HG02840 (cell line): ENCODE data around the gene GPD1.

Experiments
- ATAC-seq: cut with Tn5 transposase; IDR thresholded peaks from one replicate; pipeline ENCODE4 v1.9.1; 2021; ENCODE audit warnings: mild to moderate bottlenecking, moderate library complexity, moderate number of reproducible peaks; ENCODE audit not compliant: unreplicated experiment, low FRiP score

The GPD1 gene

GRCh38 chr12:50103767-50104321 is at the start of gene GPD1:
GPD1 (plus strand) TSS chr12:50104008; CDS start chr12:50104051, 43 bp downstream.
- no peak for ATAC-seq

GRCh38 chr12:50055831-50056638 is 47.8 kb upstream of the GPD1 start:
- no peak for ATAC-seq

GRCh38 chr12:50056639-50056976 is 47.2 kb upstream of the GPD1 start:
- no peak for ATAC-seq

- ATAC-seq: no peak
Observed at GRCh38 chr12:50057000-50057841, 46.6 kb upstream of the GPD1 start, which contains the start of gene ASIC1. ASIC1 (plus strand) TSS chr12:50057596; CDS start chr12:50058767, 1,171 bp downstream.

GRCh38 chr12:50057896-50058670 is 45.7 kb upstream of the GPD1 start:
- ATAC-seq: no peak

GRCh38 chr12:50058743-50059312 is 45.0 kb upstream of the GPD1 start:
- no peak for ATAC-seq

GRCh38 chr12:50059440-50060119 is 44.2 kb upstream of the GPD1 start:
- no peak for ATAC-seq

- ATAC-seq: no peak
Observed at GRCh38 chr12:50060120-50060468, 43.7 kb upstream of the GPD1 start.

GRCh38 chr12:50061171-50061570 is 42.6 kb upstream of the GPD1 start:
- no peak for ATAC-seq

GRCh38 chr12:50061946-50062686 is 41.7 kb upstream of the GPD1 start:
- no peak for ATAC-seq

GRCh38 chr12:50062728-50063460 is 40.9 kb upstream of the GPD1 start:
- no peak for ATAC-seq

GRCh38 chr12:50065726-50066310 is 38.0 kb upstream of the GPD1 start:
- no peak for ATAC-seq

GRCh38 chr12:50066402-50066801 is 37.4 kb upstream of the GPD1 start:
- ATAC-seq: no peak

GRCh38 chr12:50069069-50069468 is 34.7 kb upstream of the GPD1 start:
- ATAC-seq: no peak

- ATAC-seq: no peak
Observed at GRCh38 chr12:50069539-50069938, 34.3 kb upstream of the GPD1 start.

- ATAC-seq: no peak
Observed at GRCh38 chr12:50070314-50071060, 33.3 kb upstream of the GPD1 start.

- no peak for ATAC-seq
Observed at GRCh38 chr12:50072198-50072907, 31.5 kb upstream of the GPD1 start.
